ENCODE measurements around the gene CH25H.

The CH25H gene

GRCh38 chr10:89158446-89158845, 48.7 kb downstream of the CH25H start:
- DNase-seq (ENCODE audit: low read depth in 2 of 3, low spot score in 2 of 3) = no peak

- no peak for DNase-seq (ENCODE audit: low read depth in 2 of 3, low spot score in 2 of 3)
Observed at GRCh38 chr10:89156161-89156835, 50.8 kb downstream of the CH25H start.

Data from activated CD8-positive, alpha-beta memory T cell treated with anti-CD3 and anti-CD28 coated beads for 48 hours (primary cell).